ENCODE data around the gene UBE2B.

The UBE2B gene

DNA sequence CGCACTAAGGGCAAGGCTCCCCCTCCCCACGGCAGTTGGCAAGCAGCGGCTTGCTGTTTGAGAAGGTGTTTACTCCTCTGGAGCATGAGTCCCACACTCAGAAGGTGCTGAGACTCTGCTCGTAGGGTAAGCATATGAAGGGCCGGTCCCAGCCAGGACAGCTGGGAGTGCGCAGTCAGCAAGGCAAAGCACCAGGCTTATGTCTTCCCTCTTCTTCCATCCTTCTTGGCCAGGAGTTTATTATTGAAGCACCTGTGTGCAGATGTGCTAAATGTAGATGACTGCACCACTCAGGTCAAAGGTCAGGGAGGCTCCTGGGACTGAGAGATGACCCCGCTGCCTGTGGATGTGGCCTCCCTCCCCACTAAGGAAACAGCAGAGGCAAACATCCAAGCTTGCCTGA, 67.4 kb downstream of the UBE2B start:
- DNase-seq = no peak

DNA sequence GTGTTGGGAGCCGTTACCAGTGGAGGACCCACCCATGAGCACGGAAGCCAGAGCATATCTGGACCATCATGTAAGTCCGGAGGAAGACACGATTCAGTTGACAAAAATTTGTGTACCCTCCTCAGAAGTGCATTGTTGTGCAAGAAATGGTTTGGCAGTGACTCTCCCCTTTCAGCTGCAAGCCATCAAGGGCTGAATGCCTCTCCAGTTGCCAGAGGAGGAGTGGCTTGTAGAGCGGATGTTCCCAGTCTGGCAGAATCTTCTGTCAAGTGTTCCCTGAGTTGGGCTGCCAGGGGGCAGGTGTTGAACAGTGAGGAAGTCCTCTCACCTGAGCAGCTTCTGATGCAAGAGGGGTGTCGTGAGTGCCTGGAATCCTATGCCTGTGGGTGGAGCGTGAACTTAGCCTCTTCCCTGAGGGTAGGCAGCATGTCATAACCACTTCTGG, 67.9 kb downstream of the UBE2B start:
- no peak for DNase-seq

DNA sequence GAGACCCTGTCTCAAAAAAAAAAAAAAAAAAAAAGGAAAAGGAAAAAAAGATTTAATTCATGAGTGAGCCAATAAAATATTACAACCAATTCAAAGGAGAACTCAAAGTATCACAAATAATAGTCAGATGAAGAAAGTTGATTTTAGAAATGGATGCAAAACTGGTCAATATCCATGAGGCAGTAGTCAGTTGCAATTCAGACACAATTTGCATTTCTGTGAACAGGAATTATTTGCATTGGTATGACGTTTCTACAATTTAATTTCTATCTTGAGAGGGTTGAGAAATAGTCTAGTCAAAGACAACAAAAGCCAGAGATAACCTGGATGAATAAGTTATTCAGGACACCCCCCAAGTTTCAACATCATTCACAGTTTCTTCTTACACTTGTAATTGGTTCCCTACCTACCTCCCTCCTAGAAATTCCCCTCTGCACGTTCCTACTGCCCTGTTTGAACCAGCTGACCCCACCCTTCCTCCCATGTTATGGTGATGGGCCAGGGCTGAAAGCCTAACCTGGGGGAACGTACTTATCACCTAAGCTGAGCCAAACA, 68.9 kb downstream of the UBE2B start:
- DNase-seq = no peak

All from activated CD4-positive, alpha-beta T cell treated with anti-CD3 and anti-CD28 coated beads, Interleukin-2, amount 50 U/mL, for 4 hours (primary cell).